ENCODE data around the gene POLR2H.

POLR2H gene

GRCh38 chr3:184387174-184387714, 25.7 kb downstream of the POLR2H start:
- DNase-seq (ENCODE audit: low spot score) = no peak

GRCh38 chr3:184388164-184388935, 26.8 kb downstream of the POLR2H start:
- no peak for DNase-seq (ENCODE audit: low spot score)

GRCh38 chr3:184388936-184389230, 27.4 kb downstream of the POLR2H start:
- no peak for DNase-seq (ENCODE audit: low spot score)

- DNase-seq (ENCODE audit: low spot score) = no peak
Measured at GRCh38 chr3:184389384-184389783, 27.9 kb downstream of the POLR2H start.

- no peak for DNase-seq (ENCODE audit: low spot score)
Measured at GRCh38 chr3:184389935-184390528, 28.5 kb downstream of the POLR2H start.

GRCh38 chr3:184391266-184391665, 29.8 kb downstream of the POLR2H start:
- DNase-seq (ENCODE audit: low spot score) = no peak

GRCh38 chr3:184395320-184395660, 33.8 kb downstream of the POLR2H start:
- DNase-seq (ENCODE audit: low spot score) = no peak

GRCh38 chr3:184399410-184399809, 37.9 kb downstream of the POLR2H start:
- DNase-seq (ENCODE audit: low spot score) = no peak

- DNase-seq (ENCODE audit: low spot score) = no peak
Measured at GRCh38 chr3:184405075-184406030, 43.8 kb downstream of the POLR2H start.

GRCh38 chr3:184409331-184409926, 47.9 kb downstream of the POLR2H start:
- no peak for DNase-seq (ENCODE audit: low spot score)

GRCh38 chr3:184409946-184410500, 48.5 kb downstream of the POLR2H start:
- no peak for DNase-seq (ENCODE audit: low spot score)

GRCh38 chr3:184414418-184415202, 53.1 kb downstream of the POLR2H start:
- DNase-seq (ENCODE audit: low spot score) = no peak

- no peak for DNase-seq (ENCODE audit: low spot score)
Measured at GRCh38 chr3:184415203-184415490, 53.6 kb downstream of the POLR2H start.

GRCh38 chr3:184417619-184418327, 56.3 kb downstream of the POLR2H start:
- DNase-seq (ENCODE audit: low spot score) = peak; percentile 64
